K562 (cell line): ENCODE measurements around the gene TOR1B.

Experiments
- NCOA6 ChIP-seq: fragments of 450-650 bp; IDR thresholded peaks from 2 replicates; pipeline ENCODE4 v1.6.1; 2017; ENCODE audit warnings: mild to moderate bottlenecking
- PHF21A ChIP-seq: fragments of 450-650 bp; IDR thresholded peaks from 2 replicates; pipeline ENCODE4 v1.6.1; 2017; ENCODE audit warnings: low read depth, borderline replicate concordance
- PHF8 ChIP-seq: fragments of 200-600 bp; sonication (generic); IDR thresholded peaks from 2 replicates; pipeline ENCODE4 v1.6.1; 2012; ENCODE audit warnings: mixed run types, mild to moderate bottlenecking, inconsistent platforms, low read length, moderate library complexity, borderline replicate concordance
- POLR2A ChIP-seq: fragments of 450-650 bp; conservative IDR thresholded peaks from 2 replicates; pipeline ENCODE4 v1.6.1; 2016
- POLR2AphosphoS5 ChIP-seq: IDR thresholded peaks from 2 replicates; pipeline ENCODE4 v1.6.1; 2011; ENCODE audit warnings: mild to moderate bottlenecking, low read depth, low read length, moderate library complexity; ENCODE audit not compliant: control insufficient read depth, insufficient read depth
- REST ChIP-seq, 2 experiments: fragments of 450-650 bp; formaldehyde crosslinking in 1 of 2; IDR thresholded peaks; 2 replicates each; pipeline versions ENCODE4 v1.4.0 to v1.6.1; 2014 to 2020; ENCODE audit warnings: mild to moderate bottlenecking in 2 of 2, borderline replicate concordance in 1 of 2, low read depth in 1 of 2
- SETDB1 ChIP-seq: IDR thresholded peaks from one replicate; pipeline ENCODE4 v1.6.1; 2012; ENCODE audit warnings: low read length, control low read depth, inconsistent platforms
- SNAPC5 ChIP-seq: fragments of 250-450 bp; sonication (Bioruptor Pico); IDR thresholded peaks from 2 replicates; pipeline ENCODE4 v1.8.0; 2021; ENCODE audit warnings: moderate library complexity, mild to moderate bottlenecking, inconsistent platforms
- TAF1 ChIP-seq: IDR thresholded peaks from 2 replicates; pipeline ENCODE4 v1.6.1; 2011; ENCODE audit warnings: mild to moderate bottlenecking, low read length, moderate library complexity; ENCODE audit not compliant: insufficient read depth, control insufficient read depth, severe bottlenecking; ENCODE audit errors: extremely low read depth
- TRIM24 ChIP-seq, 2 experiments: fragments of 450-650 bp; IDR thresholded peaks; 2 replicates each; pipeline ENCODE4 v1.6.1; 2016
- ZFP36 ChIP-seq: fragments of 150-350 bp; IDR thresholded peaks from 2 replicates; pipeline ENCODE4 v1.6.1; 2018; ENCODE audit warnings: low read length, low read depth; ENCODE audit not compliant: partially characterized antibody

- TF ChIP-seq SNAPC5 (no peak), PHF8 (no peak), ZFP36 (no peak), TRIM24 (IDR thresholded peaks at IDR 0.05) (no peak), TAF1 (no peak), SETDB1 (no peak), POLR2A (no peak), REST (IDR thresholded peaks at IDR 0.05; ENCODE audit: borderline replicate concordance) (no peak), REST (CRISPR knock-in tag; IDR thresholded peaks at IDR 0.05; ENCODE audit: low read depth) (no peak), PHF21A (no peak), NCOA6 (no peak), POLR2AphosphoS5 (no peak)
These were observed 684 bp downstream of the TOR1B start for GRCh38 chr9:129803676-129804060.
